Measurements from ENCODE around the gene ADD2.

Gene ADD2

GRCh38 chr2:70718241-70718640, 49.8 kb downstream of the ADD2 start:
- no peak for DNase-seq

DNA sequence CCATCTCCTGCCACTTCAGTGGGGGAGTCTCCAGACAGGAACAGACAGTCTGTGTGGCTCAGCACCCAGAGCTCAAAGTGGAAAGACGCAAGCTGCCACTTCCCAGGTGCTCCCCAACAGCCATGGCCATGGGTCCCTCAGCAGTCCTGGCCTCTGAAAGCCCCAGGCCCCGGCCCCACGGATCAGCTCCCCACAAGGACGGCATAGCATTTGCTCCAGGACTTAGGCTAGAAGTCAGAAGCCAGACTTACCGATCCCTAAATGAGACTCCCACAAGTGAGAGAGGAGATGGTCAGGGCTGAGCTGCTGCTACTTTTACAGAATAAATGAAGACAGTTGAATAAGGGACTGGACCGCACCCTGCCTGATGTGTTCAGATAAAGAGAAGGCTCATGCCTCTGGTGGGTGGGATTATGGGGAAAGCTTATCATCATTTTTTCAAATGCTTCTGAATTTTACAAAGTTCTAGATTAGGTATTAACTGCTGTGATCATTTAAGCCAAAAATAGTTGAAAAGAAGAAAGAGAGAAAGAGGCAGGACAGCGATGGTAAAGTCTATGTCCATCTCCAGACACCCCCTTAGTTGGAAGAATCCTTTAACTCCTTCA, 50.5 kb downstream of the ADD2 start:
- no peak for DNase-seq

DNA sequence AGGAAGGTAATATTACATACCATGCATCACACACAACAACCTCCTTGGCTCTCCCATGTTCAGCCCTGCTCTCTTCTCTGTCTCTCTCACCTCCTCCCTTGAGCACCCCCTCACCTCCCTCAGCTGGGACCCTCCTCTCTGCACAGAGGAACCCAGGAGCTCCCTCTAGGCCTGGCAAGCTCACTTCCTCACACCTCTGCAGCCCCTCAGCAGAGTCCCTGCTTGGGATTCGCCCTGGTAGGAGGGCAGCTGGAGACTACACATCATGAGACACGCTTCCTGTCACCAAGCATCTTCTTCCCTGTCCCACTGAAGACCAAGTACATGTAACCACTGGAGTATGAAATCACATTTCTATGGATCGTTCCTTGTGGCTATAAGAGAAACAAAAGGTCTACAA, 51.0 kb downstream of the ADD2 start:
- no peak for DNase-seq

DNA sequence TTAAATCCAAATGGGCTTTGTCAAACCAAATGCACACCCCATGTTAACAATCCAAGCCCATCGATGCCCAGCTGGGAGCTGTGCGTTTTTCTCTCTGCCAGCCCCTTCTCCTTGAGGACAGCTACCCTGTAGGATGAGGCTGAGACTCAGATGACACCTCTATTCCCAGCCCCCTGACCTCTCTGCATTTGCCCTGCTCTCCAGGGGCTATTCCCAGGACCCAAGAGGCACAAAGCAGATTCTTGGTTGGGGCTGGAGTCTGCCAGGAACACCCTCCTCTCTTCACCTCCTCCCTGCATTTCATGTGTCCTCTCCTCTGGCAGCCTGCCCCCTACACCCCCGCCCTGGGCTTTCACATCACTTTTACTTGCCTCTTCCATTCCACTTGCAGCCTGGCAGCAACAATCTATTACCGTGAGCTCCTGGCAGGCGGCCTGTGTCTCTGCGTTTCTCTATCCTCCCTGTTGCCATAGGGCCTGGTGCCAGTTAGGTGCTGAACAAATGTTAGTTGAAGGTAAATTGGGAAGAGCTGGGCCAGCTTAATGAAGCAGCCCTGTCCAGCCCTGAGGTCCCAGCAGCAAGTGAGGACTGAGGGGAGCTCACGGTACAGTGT, 51.8 kb downstream of the ADD2 start:
- peak; percentile 4 for DNase-seq

GRCh38 chr2:70715071-70715985, 52.7 kb downstream of the ADD2 start:
- DNase-seq, result no peak

GRCh38 chr2:70714141-70714905, 53.7 kb downstream of the ADD2 start:
- DNase-seq, result peak; percentile 54

GRCh38 chr2:70712916-70713315, 55.1 kb downstream of the ADD2 start:
- no peak for DNase-seq

DNA sequence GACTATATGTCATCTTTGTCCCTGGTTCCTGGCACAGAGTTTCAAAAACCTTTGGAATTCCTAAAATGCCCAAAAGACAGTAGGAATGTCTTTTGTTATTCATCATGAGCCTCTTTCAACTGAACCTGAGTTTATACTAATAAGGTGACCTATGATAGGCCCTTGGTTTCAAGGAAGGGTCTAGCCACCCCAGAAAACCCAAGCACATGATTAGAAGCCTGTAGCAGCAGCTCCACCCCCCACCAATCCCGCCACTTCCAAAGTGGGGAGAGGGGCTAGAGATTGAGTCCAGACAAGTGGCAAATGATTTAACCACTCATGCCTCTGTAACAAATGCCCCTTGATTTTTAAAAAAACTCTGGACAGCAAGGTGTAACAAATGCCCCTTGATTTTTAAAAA, 56.8 kb downstream of the ADD2 start:
- DNase-seq, result no peak

DNA sequence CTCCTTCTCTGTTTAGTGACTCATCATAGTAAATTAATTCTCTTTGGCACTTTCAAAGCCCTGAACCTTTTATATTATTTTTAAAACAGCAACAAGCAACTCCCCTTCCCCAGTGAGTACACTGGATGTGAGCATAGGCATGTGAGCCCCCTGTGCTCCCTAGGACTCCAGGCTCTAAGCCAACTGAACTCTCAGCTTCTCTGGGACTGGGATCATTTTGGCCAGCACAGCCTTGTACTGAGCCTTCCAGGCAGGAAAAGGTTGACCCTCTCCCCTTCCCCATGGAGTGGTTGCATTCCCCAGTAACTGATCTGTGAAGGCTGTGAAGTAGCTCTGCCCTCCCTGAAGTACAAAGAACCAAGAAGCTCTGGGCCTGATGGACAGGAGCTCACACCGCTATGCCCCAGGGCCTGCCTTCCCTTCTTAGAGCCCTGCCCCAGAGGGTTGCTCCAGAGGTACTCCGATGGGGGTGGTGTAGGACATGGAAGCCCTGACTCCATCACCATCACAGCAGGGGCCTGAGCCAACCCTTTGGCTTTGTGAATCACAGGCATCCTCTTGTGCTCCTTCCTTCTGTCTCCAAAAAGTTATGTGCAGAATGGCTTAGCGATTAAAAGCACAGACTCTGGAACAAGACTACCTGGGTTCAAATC, 57.8 kb downstream of the ADD2 start:
- DNase-seq, result no peak

DNA sequence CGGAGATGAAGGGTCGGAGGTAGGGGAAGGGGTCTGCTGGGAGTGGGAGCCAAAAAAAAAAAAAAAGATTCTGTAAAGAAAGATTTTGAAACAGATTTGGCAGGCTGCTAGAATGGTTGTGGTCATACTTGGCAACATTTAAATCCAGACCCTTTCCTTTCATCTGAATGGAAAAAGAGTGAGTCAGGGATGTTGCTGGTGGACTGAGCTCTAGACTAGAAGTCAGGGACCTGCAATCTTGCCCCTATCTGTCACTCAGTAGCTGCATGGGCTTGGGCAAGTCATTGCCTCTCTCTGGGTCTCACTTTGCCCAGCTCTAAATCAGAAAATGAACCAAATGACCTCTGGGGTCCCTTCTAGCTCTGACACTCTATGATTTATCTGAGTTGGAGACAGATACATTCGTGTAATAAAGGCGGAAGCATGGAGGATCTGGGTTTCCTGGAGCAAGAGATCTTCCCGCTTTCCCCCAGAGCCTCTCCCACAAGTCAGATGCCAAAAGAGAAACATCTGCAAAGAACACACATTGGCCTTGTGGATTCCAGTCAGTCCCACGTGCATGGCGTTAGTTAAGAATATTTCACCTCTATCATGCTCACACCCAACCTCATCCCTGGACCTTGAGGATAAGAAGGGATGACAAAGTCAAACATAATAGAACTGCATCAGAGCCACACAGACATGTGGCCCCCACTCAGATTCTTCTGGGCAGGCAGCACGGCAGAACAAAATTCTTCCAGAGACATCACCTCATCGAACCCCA, 58.5 kb downstream of the ADD2 start:
- no peak for DNase-seq

DNA sequence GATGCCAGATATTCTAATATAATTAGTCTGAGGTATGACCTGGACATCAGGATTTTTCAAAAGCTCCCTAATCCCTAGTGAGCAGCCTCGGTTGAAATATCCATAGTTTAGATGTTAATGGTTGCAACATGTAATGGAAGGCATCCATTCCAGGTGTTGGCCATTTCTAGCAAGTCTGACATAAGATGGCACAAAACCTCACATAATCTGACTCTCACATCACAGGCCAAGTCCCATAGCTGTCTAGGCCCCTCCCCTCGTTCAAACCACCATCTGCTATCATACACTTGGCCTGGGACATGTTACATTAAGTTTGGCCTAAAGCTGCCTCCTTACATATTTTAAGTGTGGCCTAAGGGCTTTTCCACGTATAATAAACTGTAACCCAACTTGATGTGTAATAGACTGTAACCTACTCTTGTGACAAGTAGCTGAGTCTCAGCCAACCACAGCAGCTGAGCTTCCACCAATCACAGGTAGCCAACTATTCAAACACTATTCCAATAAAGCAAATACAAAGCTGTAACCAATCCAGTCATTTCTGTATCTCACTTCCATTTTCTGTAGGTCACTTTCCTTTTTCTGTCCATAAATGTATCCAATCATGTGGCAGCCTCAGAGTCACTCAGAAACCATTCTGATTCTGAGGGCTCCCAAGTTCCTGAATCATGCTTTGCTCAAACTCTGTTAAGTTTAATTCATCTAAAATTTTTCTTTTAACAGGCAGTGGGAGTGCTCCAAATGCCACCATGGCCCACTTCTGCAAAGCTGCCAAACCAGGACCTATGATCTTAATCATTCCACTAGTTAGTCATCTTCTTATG, 59.4 kb downstream of the ADD2 start:
- peak; percentile 29 for DNase-seq

GRCh38 chr2:70707706-70708105, 60.3 kb downstream of the ADD2 start:
- no peak for DNase-seq

DNA sequence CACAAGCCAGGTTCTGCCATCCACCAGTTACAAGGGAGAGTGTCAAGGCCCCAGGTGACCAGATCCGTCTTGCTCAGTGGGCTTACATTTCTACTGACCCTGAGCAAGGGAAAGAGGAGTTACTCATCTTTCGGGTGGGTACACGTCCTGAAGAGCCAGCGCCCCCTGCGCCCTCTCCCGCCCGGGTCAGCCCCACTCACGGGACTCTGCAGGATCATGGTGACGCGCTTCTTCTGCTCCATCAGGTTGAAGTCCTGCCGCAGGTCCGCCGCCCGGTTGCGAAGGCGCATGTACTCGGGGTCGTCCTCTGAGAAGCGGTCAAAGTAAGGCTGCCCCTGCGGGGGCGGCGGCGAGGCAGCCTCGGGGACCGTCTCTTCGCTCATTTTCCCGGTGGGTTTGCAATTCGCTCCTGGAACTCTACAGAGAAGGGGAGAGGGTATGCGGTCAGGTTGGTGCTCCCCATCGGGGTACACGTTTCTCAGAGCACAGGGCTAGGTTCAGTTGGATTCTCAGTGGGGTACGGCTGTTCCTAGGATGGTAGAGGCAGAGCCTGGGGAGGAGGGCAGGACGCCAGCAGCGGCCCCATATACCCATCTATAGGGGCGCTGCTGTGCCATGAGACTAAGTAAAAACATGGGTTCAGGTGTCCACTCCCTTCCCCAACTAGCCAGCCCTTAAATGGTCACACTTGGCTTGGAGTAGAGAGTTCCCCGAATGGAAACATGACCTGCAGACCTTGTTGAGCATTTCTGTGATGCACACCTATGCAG, 61.8 kb downstream of the ADD2 start:
- no peak for DNase-seq

DNA sequence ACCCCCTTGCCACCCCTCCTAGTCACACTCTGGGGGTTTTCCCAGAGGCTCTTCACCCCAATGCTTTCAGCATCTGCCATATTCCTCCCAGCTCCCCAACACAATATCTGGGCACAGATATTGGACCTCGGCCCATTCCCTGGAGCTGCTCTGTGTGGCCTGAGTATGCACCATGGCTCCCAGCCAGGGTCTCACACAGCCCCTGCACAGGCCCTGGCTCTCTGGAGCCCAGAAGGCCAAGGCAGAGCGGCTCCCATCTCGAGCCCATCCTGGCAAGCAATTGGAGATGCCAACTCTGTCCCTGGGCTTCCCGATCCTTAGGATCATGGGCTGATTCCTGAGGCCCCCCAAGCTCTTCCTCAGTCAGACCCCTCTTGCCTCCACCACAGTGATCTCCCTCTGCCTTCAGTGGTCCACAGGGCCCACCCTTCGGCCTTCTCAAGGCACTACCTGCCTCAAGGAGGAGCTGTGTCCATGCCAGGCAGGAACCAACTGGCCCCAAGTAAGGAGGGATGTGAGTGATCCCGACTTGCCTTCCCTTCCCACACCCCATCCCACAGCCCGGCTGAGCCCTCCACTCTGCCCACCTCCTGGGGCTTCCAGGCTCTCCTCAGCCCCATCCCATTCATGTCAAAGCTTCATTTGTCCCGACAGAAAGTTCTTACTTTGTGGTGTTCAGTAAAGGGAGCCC, 62.7 kb downstream of the ADD2 start:
- no peak for DNase-seq

GRCh38 chr2:70703900-70704549, 64.0 kb downstream of the ADD2 start:
- peak; percentile 27 for DNase-seq

GRCh38 chr2:70702711-70703395, 65.1 kb downstream of the ADD2 start:
- DNase-seq, result no peak

DNA sequence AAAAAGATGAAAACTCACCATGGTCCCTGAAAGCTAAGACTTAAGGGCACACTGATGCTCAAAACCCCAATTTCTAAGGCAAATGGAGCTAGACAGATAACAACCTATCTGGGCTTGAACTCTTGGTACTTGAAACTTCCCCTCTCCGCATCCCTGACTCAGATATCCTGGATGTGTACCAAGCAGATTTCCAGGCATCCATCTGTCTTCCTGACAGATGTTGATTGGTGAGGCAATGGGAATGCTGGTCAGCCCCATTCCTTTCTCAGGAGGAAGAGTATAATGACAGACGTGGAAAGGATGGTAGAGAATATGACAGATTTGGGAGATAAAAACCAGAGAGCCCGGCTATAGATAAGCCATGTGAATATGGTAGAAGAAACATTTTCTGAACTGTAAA, 69.2 kb downstream of the ADD2 start:
- peak; percentile 70 for DNase-seq

GRCh38 chr2:70697603-70698383, 70.2 kb downstream of the ADD2 start:
- DNase-seq, result no peak
